ENCODE measurements around the gene NNT.
"Not testable (repeated sequence)": the region's sequence is repeated elsewhere in the genome, so short reads cannot be mapped to it uniquely, and the experiment has no call there.

Gene NNT

DNA sequence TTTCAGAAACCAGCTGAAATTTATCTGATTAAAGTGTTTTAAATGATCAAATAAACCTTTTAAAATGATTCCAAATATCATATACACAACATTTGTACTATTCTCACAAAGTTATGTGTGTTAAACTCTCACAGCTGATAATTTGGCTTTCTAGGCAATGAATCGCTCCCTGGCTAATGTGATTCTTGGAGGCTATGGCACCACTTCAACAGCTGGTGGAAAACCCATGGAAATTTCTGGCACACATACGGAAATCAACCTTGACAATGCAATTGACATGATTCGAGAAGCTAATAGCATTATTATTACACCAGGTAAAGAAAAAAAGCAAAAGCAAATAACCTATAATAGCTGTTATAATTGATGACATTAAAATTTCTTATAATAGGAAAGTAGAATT, 72.4 kb downstream of the NNT start:
- DNase-seq = no peak

DNA sequence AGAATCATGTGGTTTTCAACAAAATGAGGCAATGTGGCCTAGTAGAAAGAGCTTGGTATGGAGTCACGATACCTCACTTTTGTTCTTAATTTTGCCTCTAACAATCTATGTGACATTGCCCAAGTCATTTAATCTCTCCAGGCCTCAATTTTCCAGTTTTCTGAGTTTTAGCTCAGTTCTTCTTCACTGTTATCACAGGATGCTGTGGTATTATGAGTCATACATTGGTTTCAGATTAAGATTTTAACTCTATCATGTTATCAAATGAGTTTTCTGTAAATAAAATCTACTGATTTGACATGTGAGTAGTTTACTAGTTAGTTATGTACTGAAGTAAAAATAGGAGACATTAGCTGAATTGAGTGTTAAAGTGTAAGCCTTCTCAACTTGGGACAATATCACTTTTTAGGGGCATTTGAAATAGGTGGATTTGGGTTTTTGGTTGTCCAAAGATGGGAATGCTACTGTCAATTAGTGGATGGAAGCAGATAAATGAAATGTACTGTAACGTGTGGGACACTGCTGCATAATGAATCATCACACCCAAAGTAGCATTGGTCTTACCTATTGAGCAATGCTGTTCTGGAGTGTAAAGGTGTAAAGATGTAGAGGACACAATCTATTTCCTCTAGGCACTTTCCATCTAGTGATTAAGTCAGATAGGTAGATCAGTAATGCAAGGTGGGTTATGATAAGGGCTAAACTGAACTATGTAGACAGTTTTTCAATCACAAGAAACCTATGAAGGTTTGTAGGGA, 73.3 kb downstream of the NNT start:
- no peak for DNase-seq

DNA sequence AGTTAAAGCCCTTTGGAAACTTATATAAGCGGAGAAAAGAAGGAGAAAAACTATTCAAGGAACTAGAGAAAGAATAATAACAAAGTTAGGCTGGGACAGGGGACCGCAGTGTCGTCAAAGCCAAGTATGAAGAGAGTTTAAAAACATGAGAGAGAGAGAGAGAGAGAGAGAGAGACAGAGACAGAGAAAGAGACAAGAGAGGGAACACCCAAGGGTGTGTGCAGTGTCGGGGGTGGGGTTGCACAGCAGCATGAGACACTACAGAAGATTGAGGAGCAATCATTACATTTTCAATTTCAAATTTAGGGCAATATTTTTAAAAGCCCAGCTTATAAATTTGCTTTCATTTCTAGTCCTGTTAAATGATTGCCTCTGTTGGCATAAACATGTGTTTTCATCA, 74.3 kb downstream of the NNT start:
- no peak for DNase-seq

- DNase-seq = no peak
These were observed 76.2 kb downstream of the NNT start for GRCh38 chr5:43679214-43679613.

DNA sequence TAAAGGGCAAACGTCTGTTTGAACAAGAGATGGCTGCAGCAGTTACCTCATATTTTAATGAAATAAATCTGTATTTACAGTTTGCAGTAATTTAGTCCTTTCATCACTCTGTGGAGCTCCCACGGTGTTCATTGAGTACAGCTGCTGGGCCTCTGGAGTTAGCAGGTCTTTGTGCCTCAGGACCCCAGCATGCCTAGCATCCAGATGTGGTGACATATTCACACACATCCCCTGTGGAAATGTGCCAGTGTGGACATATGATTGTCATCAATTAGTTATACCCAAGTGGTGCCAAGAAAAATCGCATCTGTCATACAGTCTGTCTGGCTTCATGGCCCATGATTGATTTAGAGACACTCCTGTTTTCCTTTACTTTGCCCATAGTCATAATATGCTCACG, 77.3 kb downstream of the NNT start:
- DNase-seq = no peak

- DNase-seq = no peak
These were observed 81.0 kb downstream of the NNT start for GRCh38 chr5:43683884-43684471.

- DNase-seq = no peak
These were observed 82.4 kb downstream of the NNT start for GRCh38 chr5:43685252-43685950.

- DNase-seq = no peak
These were observed 84.3 kb downstream of the NNT start for GRCh38 chr5:43687275-43687674.

- DNase-seq = no peak
These were observed 88.3 kb downstream of the NNT start for GRCh38 chr5:43691275-43691674.

DNA sequence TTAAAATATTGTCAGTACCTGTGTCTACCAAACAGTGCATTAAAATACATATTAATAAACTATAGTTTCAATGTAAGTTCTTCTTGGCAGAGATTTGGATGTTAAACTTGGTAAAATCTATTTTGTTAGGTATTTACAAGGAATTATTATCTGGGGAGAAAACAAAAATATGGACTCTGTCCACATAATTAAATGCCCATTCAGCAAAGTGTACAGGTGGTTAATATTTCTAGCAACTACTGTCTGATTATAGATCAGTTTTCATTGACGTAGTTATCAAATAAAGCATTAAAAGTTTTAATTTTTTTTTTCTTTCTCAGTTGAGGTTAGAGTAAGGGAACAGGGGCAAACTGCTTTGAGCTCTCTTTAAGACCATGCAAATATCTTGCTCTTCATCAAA, 88.9 kb downstream of the NNT start:
- DNase-seq = no peak

DNA sequence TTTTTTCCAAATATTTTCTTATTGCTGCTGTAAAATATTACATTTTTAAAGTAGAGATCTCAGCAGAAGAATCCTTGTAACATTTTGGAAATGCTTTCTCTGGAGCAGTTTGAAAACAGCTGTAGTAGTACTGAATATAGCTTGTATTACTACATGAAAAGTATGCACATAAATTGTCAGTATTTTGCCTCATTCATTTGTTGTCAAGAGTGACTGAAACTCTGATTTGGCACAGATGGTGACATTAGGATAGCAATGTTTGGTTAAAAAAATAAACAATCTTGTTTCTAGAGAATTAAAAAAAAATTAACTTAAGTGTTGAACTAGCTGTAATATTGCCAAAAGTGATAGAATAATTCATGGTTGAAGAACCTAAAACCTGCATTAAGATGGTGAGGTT, 90.4 kb downstream of the NNT start:
- DNase-seq = no peak

GRCh38 chr5:43694027-43694426, 91.0 kb downstream of the NNT start:
- no peak for DNase-seq

DNA sequence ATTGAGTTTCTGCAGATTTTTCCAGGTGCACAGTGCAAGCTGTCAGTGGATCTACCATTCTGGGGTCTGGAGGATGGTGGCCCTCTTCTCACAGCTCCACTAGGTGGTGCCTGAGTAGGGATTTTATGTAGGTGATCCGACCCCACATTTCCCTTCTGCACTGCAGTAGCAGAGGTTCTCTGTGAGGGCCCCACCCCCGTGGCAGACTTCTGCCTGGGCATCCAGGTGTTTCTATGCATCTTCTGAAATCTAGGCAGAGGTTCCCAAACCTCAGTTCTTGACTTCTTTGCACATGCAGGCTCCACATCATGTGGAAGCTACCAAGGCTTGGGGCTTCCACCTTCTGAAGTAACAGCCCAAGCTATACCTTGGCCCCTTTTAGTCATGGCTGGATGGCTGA, 93.5 kb downstream of the NNT start:
- not testable (repeated sequence) for DNase-seq

GRCh38 chr5:43699910-43700309, 96.9 kb downstream of the NNT start:
- no peak for DNase-seq

- no peak for DNase-seq
These were observed 97.6 kb downstream of the NNT start for GRCh38 chr5:43700601-43701000.

- DNase-seq = no peak
These were observed 98.2 kb downstream of the NNT start for GRCh38 chr5:43701227-43701626.

DNA sequence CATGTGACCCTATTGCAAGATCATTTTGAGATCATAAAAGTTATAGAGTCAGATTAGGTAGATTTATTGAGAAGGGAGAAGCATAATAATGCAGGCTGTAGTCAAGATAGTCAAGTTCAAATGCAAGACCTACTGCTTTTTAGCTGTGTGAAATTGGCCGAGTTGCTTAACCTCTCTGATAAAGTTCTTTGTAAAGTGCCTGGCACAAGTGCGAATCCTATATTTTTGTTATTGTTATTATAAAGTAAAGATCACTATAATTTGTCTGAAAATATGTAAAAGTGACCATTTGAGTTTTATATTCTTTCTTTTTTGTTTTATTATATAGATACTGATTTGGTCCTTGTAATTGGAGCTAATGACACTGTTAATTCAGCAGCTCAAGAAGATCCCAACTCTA, 99.3 kb downstream of the NNT start:
- DNase-seq = no peak

DNA sequence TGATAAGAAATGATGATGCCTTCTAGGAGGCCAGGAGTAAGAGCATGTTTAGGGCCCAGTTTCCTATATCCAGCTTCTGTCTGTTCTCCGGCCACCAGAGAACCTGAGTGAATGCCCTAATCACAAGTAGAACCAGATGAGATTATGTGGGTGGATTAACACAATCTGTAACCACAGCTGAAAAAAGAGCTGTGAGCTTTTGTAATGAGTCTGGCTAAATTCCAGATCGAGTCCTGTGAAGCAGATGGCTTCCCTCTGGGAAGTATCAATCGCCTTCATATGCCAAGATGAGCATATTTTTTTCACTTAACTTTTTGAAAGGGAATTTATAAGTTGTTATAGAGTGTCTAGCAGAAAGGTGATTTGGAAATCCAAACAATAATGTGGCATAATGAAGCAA, 99.8 kb downstream of the NNT start:
- DNase-seq = no peak

- DNase-seq = no peak
These were observed 101.3 kb downstream of the NNT start for GRCh38 chr5:43704243-43704642.

DNA sequence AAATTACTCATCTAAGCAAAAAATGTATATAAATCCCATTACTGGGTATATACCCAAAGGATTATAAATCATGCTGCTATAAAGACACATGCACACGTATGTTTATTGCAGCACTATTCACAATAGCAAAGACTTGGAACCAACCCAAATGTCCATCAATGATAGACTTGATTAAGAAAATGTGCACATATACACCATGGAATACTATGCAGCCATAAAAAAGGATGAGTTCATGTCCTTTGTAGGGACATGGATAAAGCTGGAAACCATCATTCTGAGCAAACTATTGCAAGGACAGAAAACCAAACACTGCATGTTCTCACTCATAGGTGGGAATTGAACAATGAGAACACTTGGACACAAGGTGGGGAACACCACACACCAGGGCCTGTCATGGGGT, 103.6 kb downstream of the NNT start:
- not testable (repeated sequence) for DNase-seq

- no peak for DNase-seq
These were observed 108.5 kb downstream of the NNT start for GRCh38 chr5:43711496-43711895.

DNA sequence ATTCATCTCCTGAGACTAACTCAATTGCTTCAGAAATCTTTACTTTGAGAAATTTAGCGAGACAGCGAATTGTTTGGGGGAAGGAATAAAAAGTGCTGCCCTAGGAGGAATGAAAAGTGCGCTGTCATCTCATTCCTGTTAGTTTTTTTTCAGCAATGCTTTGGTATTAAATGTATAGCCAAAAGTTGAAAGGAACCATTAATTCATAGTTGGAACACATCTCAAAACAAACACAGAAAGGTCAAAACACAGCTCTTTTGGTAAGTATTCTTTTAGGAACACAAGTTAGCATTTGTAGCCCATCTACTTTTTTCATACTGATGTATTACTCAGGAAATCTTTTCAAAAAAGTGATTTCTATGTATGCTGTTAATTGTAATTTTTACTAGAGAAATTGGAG, 109.1 kb downstream of the NNT start:
- DNase-seq = no peak

- not testable (repeated sequence) for DNase-seq
These were observed 116.8 kb downstream of the NNT start for GRCh38 chr5:43719783-43720182.

DNA sequence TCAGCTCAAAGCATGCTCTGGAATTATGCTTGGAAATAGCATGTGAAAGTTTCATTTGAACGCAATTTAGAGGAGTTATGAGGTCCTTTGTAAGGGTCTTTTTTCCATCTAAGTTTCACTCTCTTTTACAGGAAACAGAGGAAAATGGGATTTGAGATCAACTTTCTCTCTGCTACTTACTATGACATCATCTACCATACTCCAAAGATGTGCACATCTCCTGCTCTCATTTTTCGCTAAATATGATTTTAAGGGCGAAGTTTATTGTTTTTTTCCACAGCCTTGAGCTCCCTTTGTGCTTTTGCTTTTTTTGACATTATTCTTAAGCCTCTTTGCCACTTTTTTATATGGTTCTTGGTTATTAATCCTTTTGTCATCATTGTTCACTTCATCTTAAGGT, 125.6 kb downstream of the NNT start:
- no peak for DNase-seq

All from CD4-positive, alpha-beta T cell treated with Interleukin-21 for 1 hour (primary cell).